Right cardiac atrium (tissue), 5 donors: ENCODE data around the gene C16orf95. TPM values are rescaled to one million over a fixed set of nuclear protein-coding genes. Genes with fewer than 3 reads are reported as not detected.
A peak's percentile ranks its signal among the peaks of the same experiment; 100 is the strongest.

Source experiments
- ATAC-seq, 2 donors: fragments of 200-7000 bp; cut with Tn5 transposase; one replicate each; pipeline versions ENCODE4 v1.8.0 to v1.9.1; 2020; ENCODE audit warnings: moderate library complexity in 2 of 2, mild to moderate bottlenecking in 1 of 2
- DNase-seq, 3 donors: peaks; one replicate each; pipeline ENCODE4 v3.0.0-alpha.2; 2020
- H3K27ac ChIP-seq: one replicate; pipeline ENCODE4 v1.5.1; 2013; ENCODE audit warnings: mild to moderate bottlenecking, low read length, control low read depth, moderate library complexity
- H3K27me3 ChIP-seq: one replicate; pipeline ENCODE4 v1.6.1; 2013; ENCODE audit not compliant: control insufficient read depth, insufficient read depth
- H3K4me1 ChIP-seq: one replicate; pipeline ENCODE4 v1.6.1; 2013; ENCODE audit warnings: low read length; ENCODE audit not compliant: control insufficient read depth, insufficient read depth
- H3K4me3 ChIP-seq: one replicate; pipeline ENCODE4 v1.5.1; 2013; ENCODE audit warnings: low read length, control low read depth
- H3K9me3 ChIP-seq: one replicate; pipeline ENCODE4 v1.6.1; 2013; ENCODE audit warnings: low read length; ENCODE audit not compliant: control insufficient read depth
- WGBS: extraction: QIAGEN DNeasy Blood & Tissue Kit; methylation state at CpG from one replicate; pipeline ENCODE4 v1.1.7; 2013; 5-methylcytosine and 5-hydroxymethylcytosine counted together
- intact Hi-C, 4 donors: fragments of 100-400 bp; cut with DNase I; formaldehyde crosslinking; loops; one replicate each; pipeline versions ENCODE4 v1.11.0 to v1.14.0; 2022 to 2023
- polyA plus RNA-seq: library from polyadenylated mRNA; stranded (reverse); fragments of 200-250 nt; gene quantifications from one replicate; pipeline ENCODE4 v1.2.3, GENCODE V29; 2013
- total RNA-seq, 4 donors: library from RNA; stranded (reverse); fragmentation: NEBNext Ultra II Directional; extraction: Animal tissue kit (Norgen Biotek cat#: 25700); gene quantifications; one replicate each; pipeline ENCODE4 v1.2.1, GENCODE V29; 2021
- donor health status: healthy with polysubstance abuse.
- donor health status: DM: no; HTN: yes; CAD: no.
- donor health status: DM: no; HTN: no; CAD: no.
- donor health status: DM: no; HTN: yes; CAD: no; lungs with severe emphysema.
- donor health status: DM: yes; HTN: yes; CAD: no.

Gene C16orf95
- total and polyA plus RNA-seq, 5 donors, result 3.4 to 5.4 (median 4.7) TPM

- H3K4me1 ChIP-seq, result peaks cover 4% of the 10 kb centered on the region
- ATAC-seq (no peak), DNase-seq (peak in 1 of 3 donors; percentile 30)
- no peaks in the 10 kb centered on the region for H3K27me3 ChIP-seq
- H3K27ac ChIP-seq, result no peak overlapping the region
- H3K9me3 ChIP-seq, result no peaks in the 10 kb centered on the region
- intact Hi-C loops, result loop anchor here in 3 of 4 donors (5.0 to 10.0 kb wide), 2 partner anchors 53 to 61 kb away; partner anchors contain the start of gene FBXO31 (in 2 of the 3)
- WGBS, result 82% methylated on average over 20 of the region's 20 CpGs
- H3K4me3 ChIP-seq, result no peak overlapping the region
Measured at GRCh38 chr16:87321336-87322107, 4.3 kb upstream of the C16orf95 start.

DNA sequence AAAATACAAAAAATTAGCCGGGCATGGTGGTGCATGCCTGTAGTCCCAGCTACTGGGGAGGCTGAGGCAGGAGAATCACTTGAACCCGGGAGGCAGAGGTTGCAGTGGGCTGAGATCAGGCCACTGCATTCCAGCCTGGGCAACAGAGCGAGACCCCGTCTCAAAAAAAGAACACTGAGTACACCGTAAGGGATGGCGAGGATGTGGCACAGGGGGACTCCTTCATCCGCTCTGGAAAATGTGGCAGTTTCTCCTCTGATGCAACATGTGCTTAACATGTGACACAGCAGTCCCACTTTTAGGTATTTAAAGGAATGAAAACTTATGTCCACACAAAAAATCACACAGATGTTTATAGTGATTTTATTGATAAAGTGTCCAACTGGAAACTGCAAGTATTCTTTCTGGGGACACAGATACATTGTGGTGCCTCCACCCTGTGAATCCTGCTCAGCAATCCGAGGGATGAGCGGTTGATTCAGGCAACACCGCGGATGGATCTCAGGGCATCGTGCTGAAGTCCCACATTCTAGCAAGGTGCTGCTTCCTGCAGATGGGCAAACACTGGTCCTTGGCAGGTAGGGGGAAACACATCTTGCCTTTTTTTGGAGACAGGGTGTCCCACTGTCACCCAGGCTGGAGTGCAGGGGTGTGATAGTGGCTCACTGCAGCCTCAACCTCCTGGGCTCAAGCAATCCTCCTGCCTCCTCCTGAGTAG, 3.5 kb upstream of the C16orf95 start:
- intact Hi-C loops, result loop anchor here in 3 of 4 donors (5.0 to 10.0 kb wide), 2 partner anchors 54 to 62 kb away; partner anchors contain the start of gene FBXO31 (in 2 of the 3)
- no peak overlapping the region for H3K4me3 ChIP-seq
- DNase-seq, result no peak
- no peak overlapping the region for H3K27ac ChIP-seq
- 89% methylated on average over 12 of the region's 12 CpGs for WGBS
- H3K9me3 ChIP-seq, result no peaks in the 10 kb centered on the region
- ATAC-seq, result no peak
- H3K4me1 ChIP-seq, result peaks cover 4% of the 10 kb centered on the region
- no peaks in the 10 kb centered on the region for H3K27me3 ChIP-seq

- Histone ChIP-seq H3K9me3 (no peaks in the 10 kb centered on the region), H3K27me3 (no peaks in the 10 kb centered on the region), H3K27ac (no peak overlapping the region), H3K4me3 (no peak overlapping the region), H3K4me1 (peaks cover 4% of the 10 kb centered on the region)
- DNase-seq, result peak in 1 of 3 donors; percentile 20
- 81% methylated on average over 7 of the region's 7 CpGs for WGBS
- no peak for ATAC-seq
- intact Hi-C loops, result loop anchor here in 3 of 4 donors (5.0 to 10.0 kb wide), 2 partner anchors 55 to 62 kb away; partner anchors contain the start of gene FBXO31 (in 2 of the 3)
Measured at GRCh38 chr16:87319997-87320491, 2.9 kb upstream of the C16orf95 start.

- DNase-seq (peak in 1 of 3 donors; percentile 2), ATAC-seq (no peak)
- Histone ChIP-seq H3K9me3 (no peaks in the 10 kb centered on the region), H3K27ac (no peak overlapping the region), H3K27me3 (no peaks in the 10 kb centered on the region), H3K4me3 (no peak overlapping the region), H3K4me1 (peaks cover 4% of the 10 kb centered on the region)
- intact Hi-C loops, result no loop called here
Measured at GRCh38 chr16:87319011-87319410, 1.8 kb upstream of the C16orf95 start.

DNA sequence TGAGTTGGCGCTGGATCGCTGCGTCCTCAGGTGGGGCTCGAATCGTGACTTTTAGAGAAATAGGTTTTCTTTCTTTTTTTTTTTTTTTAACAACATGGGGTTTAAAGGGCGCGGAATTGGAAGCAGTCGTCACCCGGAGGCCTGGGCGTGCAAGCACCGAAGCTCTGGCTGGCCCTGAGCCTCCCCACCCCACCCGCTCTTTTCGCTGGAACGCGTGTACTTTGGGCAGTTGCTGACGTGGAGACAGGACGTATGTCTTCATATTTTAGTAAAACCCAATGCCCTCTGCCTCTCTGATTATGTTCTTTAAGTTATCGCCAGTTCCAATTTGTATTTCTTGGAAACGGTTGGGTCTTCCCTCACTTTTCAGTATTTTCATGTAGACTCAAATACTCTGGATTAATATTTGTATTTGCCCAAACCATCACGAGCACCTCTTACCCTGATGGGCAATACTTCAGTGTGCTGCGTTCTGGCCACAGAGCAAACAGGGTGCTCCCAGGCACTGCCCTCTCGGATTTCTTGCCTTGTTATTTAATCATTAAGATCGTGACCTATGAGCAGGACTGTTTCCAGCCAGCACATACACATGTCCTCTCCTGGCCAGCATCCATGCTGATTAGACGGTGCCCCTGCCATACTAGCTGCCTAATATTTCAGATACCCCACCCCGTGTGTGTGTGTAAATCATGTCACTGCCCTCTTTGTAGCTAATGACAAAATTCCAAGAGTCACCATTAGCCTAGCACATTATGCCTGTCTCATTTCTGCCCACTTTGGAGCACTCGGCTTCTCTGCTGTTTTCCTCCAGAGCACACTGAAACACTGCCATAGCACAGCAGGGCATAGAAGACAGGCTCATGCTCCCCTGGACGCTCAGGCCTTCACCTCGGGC, 805 bp upstream of the C16orf95 start:
- WGBS, result 6% methylated on average over 28 of the region's 28 CpGs
- no peaks in the 10 kb centered on the region for H3K9me3 ChIP-seq
- no peaks in the 10 kb centered on the region for H3K27me3 ChIP-seq
- peak; percentile 42 to 67 for ATAC-seq
- intact Hi-C loops, result no loop called here
- peak overlapping the region; percentile 86 for H3K27ac ChIP-seq
- H3K4me1 ChIP-seq, result peaks cover 4% of the 10 kb centered on the region
- DNase-seq, result peak; percentile 69 to 81 (median 77)
- H3K4me3 ChIP-seq, result peak overlapping the region; percentile 89

GRCh38 chr16:87316450-87316922, 706 bp downstream of the C16orf95 start:
- intact Hi-C loops, result no loop called here
- peak in 1 of 3 donors; percentile 28 for DNase-seq

GRCh38 chr16:87314990-87315420, 2.2 kb downstream of the C16orf95 start:
- no peak overlapping the region for H3K4me3 ChIP-seq
- H3K4me1 ChIP-seq, result peaks cover 6% of the 10 kb centered on the region
- peak in 1 of 3 donors; percentile 49 for DNase-seq
- H3K27me3 ChIP-seq, result no peaks in the 10 kb centered on the region
- WGBS, result 87% methylated on average over 10 of the region's 10 CpGs
- intact Hi-C loops, result no loop called here
- ATAC-seq, result no peak
- H3K9me3 ChIP-seq, result no peaks in the 10 kb centered on the region
- H3K27ac ChIP-seq, result no peak overlapping the region

More at GRCh38 chr16:87316450-87316922, 706 bp downstream of the C16orf95 start:
- no peaks in the 10 kb centered on the region for H3K27me3 ChIP-seq
- no peaks in the 10 kb centered on the region for H3K9me3 ChIP-seq
- peak overlapping the region; percentile 89 for H3K4me3 ChIP-seq
- H3K27ac ChIP-seq, result peak overlapping the region; percentile 96
- H3K4me1 ChIP-seq, result peaks cover 4% of the 10 kb centered on the region
- ATAC-seq, result no peak
- WGBS, result 97% methylated on average over 4 of the region's 4 CpGs

DNA sequence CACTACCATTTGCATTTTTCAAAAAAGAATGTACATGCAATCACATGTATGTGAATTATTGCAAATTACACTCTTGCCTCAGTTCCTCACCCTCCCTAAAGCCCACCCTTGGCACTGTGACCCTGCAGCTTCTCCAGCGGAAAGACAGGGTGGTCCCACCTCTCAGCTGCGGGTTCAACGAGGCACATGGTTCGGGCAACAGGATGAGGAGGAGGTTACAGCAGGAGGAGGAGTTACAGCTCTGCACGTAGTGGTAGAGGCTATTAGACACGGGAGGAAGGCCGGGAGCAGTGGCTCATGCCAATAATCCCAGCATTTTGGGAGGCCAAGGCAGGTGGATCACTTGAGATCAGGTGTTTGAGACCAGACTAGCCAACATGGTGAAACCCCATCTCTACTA, 5.2 kb downstream of the C16orf95 start:
- Histone ChIP-seq H3K27me3 (no peaks in the 10 kb centered on the region), H3K4me1 (peaks cover 3% of the 10 kb centered on the region), H3K9me3 (no peaks in the 10 kb centered on the region), H3K4me3 (no peak overlapping the region), H3K27ac (no peak overlapping the region)
- 64% methylated on average over 7 of the region's 7 CpGs for WGBS
- DNase-seq, result peak in 1 of 3 donors; percentile 25
- intact Hi-C loops, result no loop called here
- ATAC-seq, result no peak

DNA sequence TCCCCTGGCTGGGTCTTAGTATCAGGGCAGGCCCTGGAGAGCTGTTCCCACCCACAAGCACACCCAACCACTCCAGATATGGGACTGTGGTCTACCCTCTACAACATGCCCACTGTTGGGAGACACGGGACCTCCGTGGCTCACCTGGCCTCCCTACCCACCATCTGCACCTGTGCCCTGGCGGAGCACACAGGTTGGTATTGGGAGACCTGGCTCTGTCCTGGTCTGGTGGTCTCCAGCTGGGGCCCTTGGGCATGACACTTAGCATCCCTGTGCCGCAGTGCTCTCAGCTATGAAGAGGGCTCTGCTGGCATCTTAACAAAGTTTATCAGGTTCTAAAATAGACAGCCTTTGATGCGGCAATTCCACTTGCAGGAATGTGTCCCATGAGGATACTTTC, 5.8 kb downstream of the C16orf95 start:
- peaks cover 3% of the 10 kb centered on the region for H3K4me1 ChIP-seq
- WGBS, result 80% methylated on average over 5 of the region's 5 CpGs
- ATAC-seq (peak; percentile 35 to 50), DNase-seq (peak in 1 of 3 donors; percentile 25)
- no peaks in the 10 kb centered on the region for H3K27me3 ChIP-seq
- no peaks in the 10 kb centered on the region for H3K9me3 ChIP-seq
- no peak overlapping the region for H3K27ac ChIP-seq
- H3K4me3 ChIP-seq, result no peak overlapping the region
- intact Hi-C loops, result no loop called here

- Histone ChIP-seq H3K4me1 (peaks cover 3% of the 10 kb centered on the region), H3K27me3 (no peaks in the 10 kb centered on the region), H3K27ac (no peak overlapping the region), H3K4me3 (no peak overlapping the region), H3K9me3 (no peaks in the 10 kb centered on the region)
- intact Hi-C loops, result no loop called here
- ATAC-seq (peak; percentile 39 to 58), DNase-seq (peak in 1 of 3 donors; percentile 29)
- WGBS, result 69% methylated on average over 7 of the region's 7 CpGs
Measured at GRCh38 chr16:87310610-87311009, 6.6 kb downstream of the C16orf95 start.
